HepG2 (cell line): ENCODE results near the gene GPR89A. TPM values are rescaled to one million over a fixed set of nuclear protein-coding genes. Genes with fewer than 3 reads are reported as not detected.

Source experiments
- MBNL3 ChIP-seq: fragments of 250-450 bp; sonication (Bioruptor Pico); conservative IDR thresholded peaks from 2 replicates; pipeline ENCODE4 v1.8.0; 2022; ENCODE audit warnings: mild to moderate bottlenecking, inconsistent platforms
- NFRKB ChIP-seq: fragments of 450-650 bp; IDR thresholded peaks from 2 replicates; pipeline ENCODE4 v1.6.1; 2017
- PHB2 ChIP-seq: fragments of 450-650 bp; IDR thresholded peaks from 2 replicates; pipeline ENCODE4 v1.6.1; 2018; ENCODE audit not compliant: partially characterized antibody
- PTBP1 ChIP-seq: fragments of 200-400 bp; formaldehyde crosslinking; IDR thresholded peaks from 2 replicates; pipeline ENCODE4 v1.6.1; 2018; ENCODE audit warnings: low read length, low read depth; ENCODE audit not compliant: poor library complexity, severe bottlenecking
- SP1 ChIP-seq, 2 experiments: fragments of 450-650 bp in 1 of 2; sonication (generic) in 1 of 2; formaldehyde crosslinking in 1 of 2; IDR thresholded peaks; 2 replicates each; pipeline versions ENCODE4 v1.4.0 to v1.6.1; 2016 to 2020; ENCODE audit warnings: missing genetic modification reagents in 1 of 2
- SSRP1 ChIP-seq: IDR thresholded peaks from 2 replicates; pipeline ENCODE4 v1.6.1; 2016; ENCODE audit warnings: control low read depth
- SYNCRIP ChIP-seq: fragments of 200-400 bp; formaldehyde crosslinking; IDR thresholded peaks from 2 replicates; pipeline ENCODE4 v1.6.1; 2018; ENCODE audit warnings: mild to moderate bottlenecking, low read depth, low read length; ENCODE audit not compliant: insufficient read depth
- TAF1 ChIP-seq: sonication (generic); formaldehyde crosslinking; IDR thresholded peaks from 2 replicates; pipeline ENCODE4 v1.4.0; 2020; ENCODE audit warnings: missing genetic modification reagents
- ZBTB38 ChIP-seq: sonication (generic); formaldehyde crosslinking; IDR thresholded peaks from 2 replicates; pipeline ENCODE4 v1.5.1; 2020; ENCODE audit warnings: mild to moderate bottlenecking, missing genetic modification reagents
- ZFAT ChIP-seq: sonication (generic); formaldehyde crosslinking; conservative IDR thresholded peaks from 2 replicates; pipeline ENCODE4 v1.8.1; 2023; ENCODE audit warnings: missing genetic modification reagents, inconsistent platforms
- ZNF264 ChIP-seq: sonication (generic); formaldehyde crosslinking; IDR thresholded peaks from 2 replicates; pipeline ENCODE4 v1.4.0; 2020; ENCODE audit warnings: missing genetic modification reagents
- ZNF292 ChIP-seq: sonication (generic); formaldehyde crosslinking; IDR thresholded peaks from 2 replicates; pipeline ENCODE4 v1.8.1; 2022; ENCODE audit warnings: mild to moderate bottlenecking, low read depth, missing genetic modification reagents, borderline replicate concordance
- ZNF367 ChIP-seq: sonication (generic); formaldehyde crosslinking; IDR thresholded peaks from 2 replicates; pipeline ENCODE4 v1.4.0; 2020; ENCODE audit warnings: missing genetic modification reagents, borderline replicate concordance
- ZNF430 ChIP-seq: sonication (generic); formaldehyde crosslinking; IDR thresholded peaks from 2 replicates; pipeline ENCODE4 v1.9.0; 2021; ENCODE audit warnings: mild to moderate bottlenecking, missing genetic modification reagents
- ZNF431 ChIP-seq: sonication (generic); formaldehyde crosslinking; IDR thresholded peaks from 2 replicates; pipeline ENCODE4 v1.9.0; 2022; ENCODE audit warnings: missing genetic modification reagents, low read depth, mild to moderate bottlenecking, borderline replicate concordance
- ZNF607 ChIP-seq: sonication (generic); formaldehyde crosslinking; IDR thresholded peaks from 2 replicates; pipeline ENCODE4 v1.5.1; 2020; ENCODE audit warnings: missing genetic modification reagents, mild to moderate bottlenecking, borderline replicate concordance
- ZNF790 ChIP-seq: sonication (generic); formaldehyde crosslinking; IDR thresholded peaks from 2 replicates; pipeline ENCODE4 v1.8.0; 2022; ENCODE audit warnings: missing genetic modification reagents, mild to moderate bottlenecking, borderline replicate concordance
- ZNF850 ChIP-seq: sonication (generic); formaldehyde crosslinking; conservative IDR thresholded peaks from 2 replicates; pipeline ENCODE4 v1.9.0; 2021; ENCODE audit warnings: mild to moderate bottlenecking, missing genetic modification reagents
- polyA plus RNA-seq, 8 experiments: library from polyadenylated mRNA; depleted of rRNA in 3 of 8; stranded (reverse) in 7 of 8; unstranded in 1 of 8; fragments of >200 nt; fragmentation: Illumina TruSeq in 4 of 8; extraction: Trizol in 4 of 8; gene quantifications; 2 replicates each; pipeline versions ENCODE4 v1.2.1 to v1.2.3, GENCODE V29; 2011 to 2016; ENCODE audit warnings: low read depth in 4 of 8, missing spikeins in 1 of 8, mixed read lengths in 1 of 8; ENCODE audit not compliant: insufficient read depth in 1 of 8
- total RNA-seq, 5 experiments: library from RNA; depleted of rRNA; stranded (reverse); fragments of >200 nt; fragmentation: Illumina TruSeq; extraction: Trizol; gene quantifications; 2 replicates each; pipeline ENCODE4 v1.2.3, GENCODE V29; 2016; ENCODE audit warnings: low read depth in 1 of 5
- TF ChIP-seq, protein P1 (sequence below): sonication (generic); formaldehyde crosslinking; IDR thresholded peaks from 2 replicates; pipeline ENCODE4 v1.4.0; 2020; ENCODE audit warnings: missing genetic modification reagents
- TF ChIP-seq, protein P2 (sequence below): sonication (generic); formaldehyde crosslinking; IDR thresholded peaks from 2 replicates; pipeline ENCODE4 v1.8.0; 2023; ENCODE audit warnings: mild to moderate bottlenecking, missing genetic modification reagents
- TF ChIP-seq, protein P3 (sequence below): sonication (generic); formaldehyde crosslinking; IDR thresholded peaks from 2 replicates; pipeline ENCODE4 v1.5.0; 2020; ENCODE audit warnings: mild to moderate bottlenecking, missing genetic modification reagents, borderline replicate concordance

GPR89A gene
- total and polyA plus RNA-seq, 2 of the 13 experiments (the other 11 are each of a cell fraction or from before 2014, with no cell fraction given): 23.4 to 32.6 TPM

DNA sequence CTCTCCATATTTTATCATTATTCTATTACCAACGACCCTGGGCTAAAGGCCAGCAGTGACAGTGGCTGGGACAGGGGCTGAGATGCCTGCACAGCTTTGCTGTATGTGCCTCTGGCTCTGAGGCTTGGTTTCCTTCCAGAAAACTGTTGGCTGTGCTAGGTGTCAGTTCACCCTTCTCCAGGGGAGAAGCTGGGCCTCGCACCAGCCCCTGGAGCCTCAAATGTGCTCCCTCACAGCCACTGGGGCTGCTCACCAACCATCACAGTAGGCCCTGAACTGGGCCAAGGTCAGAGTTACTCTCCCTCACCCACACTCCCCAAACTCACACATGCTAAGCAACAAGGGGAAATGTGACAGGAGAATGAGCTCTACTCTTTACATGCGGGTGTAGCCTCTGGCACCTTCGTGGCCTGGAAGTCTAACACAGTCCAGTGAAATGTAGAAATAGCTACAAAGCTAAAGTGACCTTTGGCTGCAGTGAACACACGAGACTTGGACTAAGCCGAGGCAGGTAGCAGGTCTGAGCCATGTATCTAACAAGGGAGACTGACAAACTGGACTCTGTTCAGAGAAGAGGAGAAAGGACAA is 106.8 kb downstream of the GPR89A start (continued):
- TF ChIP-seq, protein P1, sequence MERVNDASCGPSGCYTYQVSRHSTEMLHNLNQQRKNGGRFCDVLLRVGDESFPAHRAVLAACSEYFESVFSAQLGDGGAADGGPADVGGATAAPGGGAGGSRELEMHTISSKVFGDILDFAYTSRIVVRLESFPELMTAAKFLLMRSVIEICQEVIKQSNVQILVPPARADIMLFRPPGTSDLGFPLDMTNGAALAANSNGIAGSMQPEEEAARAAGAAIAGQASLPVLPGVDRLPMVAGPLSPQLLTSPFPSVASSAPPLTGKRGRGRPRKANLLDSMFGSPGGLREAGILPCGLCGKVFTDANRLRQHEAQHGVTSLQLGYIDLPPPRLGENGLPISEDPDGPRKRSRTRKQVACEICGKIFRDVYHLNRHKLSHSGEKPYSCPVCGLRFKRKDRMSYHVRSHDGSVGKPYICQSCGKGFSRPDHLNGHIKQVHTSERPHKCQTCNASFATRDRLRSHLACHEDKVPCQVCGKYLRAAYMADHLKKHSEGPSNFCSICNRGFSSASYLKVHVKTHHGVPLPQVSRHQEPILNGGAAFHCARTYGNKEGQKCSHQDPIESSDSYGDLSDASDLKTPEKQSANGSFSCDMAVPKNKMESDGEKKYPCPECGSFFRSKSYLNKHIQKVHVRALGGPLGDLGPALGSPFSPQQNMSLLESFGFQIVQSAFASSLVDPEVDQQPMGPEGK: peak; percentile 39; the same call in 1 of the 2 replicates
- no peak for TF ChIP-seq ZFAT (CRISPR knock-in tag)
- no peak for TF ChIP-seq MBNL3 (CRISPR knock-in tag)
- no peak for TF ChIP-seq SSRP1 (CRISPR knock-in tag)
- TF ChIP-seq ZBTB38 (CRISPR knock-in tag): no peak
- TF ChIP-seq ZNF850 (CRISPR knock-in tag): no peak
- TF ChIP-seq ZNF790 (CRISPR knock-in tag): no peak
- peak; percentile 88; the same call in 1 of the 2 replicates for TF ChIP-seq ZNF292 (CRISPR knock-in tag)
- TF ChIP-seq ZNF430 (CRISPR knock-in tag): peak; percentile 78
- TF ChIP-seq TAF1: no peak; the same call in 1 of the 2 replicates
- TF ChIP-seq PHB2: no peak
- TF ChIP-seq PTBP1: no peak
- no peak for TF ChIP-seq SYNCRIP
- TF ChIP-seq NFRKB: no peak
- TF ChIP-seq, protein P2, sequence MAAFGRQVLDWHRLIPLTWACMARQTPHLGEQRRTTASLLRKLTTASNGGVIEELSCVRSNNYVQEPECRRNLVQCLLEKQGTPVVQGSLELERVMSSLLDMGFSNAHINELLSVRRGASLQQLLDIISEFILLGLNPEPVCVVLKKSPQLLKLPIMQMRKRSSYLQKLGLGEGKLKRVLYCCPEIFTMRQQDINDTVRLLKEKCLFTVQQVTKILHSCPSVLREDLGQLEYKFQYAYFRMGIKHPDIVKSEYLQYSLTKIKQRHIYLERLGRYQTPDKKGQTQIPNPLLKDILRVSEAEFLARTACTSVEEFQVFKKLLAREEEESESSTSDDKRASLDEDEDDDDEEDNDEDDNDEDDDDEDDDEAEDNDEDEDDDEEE: peak; percentile 84; the same call in 1 of the 2 replicates
- TF ChIP-seq ZNF367 (CRISPR knock-in tag): no peak
- TF ChIP-seq, protein P3, sequence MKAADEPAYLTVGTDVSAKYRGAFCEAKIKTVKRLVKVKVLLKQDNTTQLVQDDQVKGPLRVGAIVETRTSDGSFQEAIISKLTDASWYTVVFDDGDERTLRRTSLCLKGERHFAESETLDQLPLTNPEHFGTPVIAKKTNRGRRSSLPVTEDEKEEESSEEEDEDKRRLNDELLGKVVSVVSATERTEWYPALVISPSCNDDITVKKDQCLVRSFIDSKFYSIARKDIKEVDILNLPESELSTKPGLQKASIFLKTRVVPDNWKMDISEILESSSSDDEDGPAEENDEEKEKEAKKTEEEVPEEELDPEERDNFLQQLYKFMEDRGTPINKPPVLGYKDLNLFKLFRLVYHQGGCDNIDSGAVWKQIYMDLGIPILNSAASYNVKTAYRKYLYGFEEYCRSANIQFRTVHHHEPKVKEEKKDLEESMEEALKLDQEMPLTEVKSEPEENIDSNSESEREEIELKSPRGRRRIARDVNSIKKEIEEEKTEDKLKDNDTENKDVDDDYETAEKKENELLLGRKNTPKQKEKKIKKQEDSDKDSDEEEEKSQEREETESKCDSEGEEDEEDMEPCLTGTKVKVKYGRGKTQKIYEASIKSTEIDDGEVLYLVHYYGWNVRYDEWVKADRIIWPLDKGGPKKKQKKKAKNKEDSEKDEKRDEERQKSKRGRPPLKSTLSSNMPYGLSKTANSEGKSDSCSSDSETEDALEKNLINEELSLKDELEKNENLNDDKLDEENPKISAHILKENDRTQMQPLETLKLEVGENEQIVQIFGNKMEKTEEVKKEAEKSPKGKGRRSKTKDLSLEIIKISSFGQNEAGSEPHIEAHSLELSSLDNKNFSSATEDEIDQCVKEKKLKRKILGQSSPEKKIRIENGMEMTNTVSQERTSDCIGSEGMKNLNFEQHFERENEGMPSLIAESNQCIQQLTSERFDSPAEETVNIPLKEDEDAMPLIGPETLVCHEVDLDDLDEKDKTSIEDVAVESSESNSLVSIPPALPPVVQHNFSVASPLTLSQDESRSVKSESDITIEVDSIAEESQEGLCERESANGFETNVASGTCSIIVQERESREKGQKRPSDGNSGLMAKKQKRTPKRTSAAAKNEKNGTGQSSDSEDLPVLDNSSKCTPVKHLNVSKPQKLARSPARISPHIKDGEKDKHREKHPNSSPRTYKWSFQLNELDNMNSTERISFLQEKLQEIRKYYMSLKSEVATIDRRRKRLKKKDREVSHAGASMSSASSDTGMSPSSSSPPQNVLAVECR (CRISPR knock-in tag): peak; percentile 54; the same call in 1 of the 2 replicates
- TF ChIP-seq SP1 (IDR thresholded peaks at IDR 0.05): no peak
- no peak for TF ChIP-seq SP1 (CRISPR knock-in tag; IDR thresholded peaks at IDR 0.05)
- TF ChIP-seq ZNF264 (CRISPR knock-in tag): peak; percentile 86
- 0 out of 2 replicates have a peak, but pooled peaks have one; percentile 20 for TF ChIP-seq ZNF431
- peak; percentile 79 for TF ChIP-seq ZNF607 (CRISPR knock-in tag)
